ENCODE measurements around the gene FIGN.

The FIGN gene

DNA sequence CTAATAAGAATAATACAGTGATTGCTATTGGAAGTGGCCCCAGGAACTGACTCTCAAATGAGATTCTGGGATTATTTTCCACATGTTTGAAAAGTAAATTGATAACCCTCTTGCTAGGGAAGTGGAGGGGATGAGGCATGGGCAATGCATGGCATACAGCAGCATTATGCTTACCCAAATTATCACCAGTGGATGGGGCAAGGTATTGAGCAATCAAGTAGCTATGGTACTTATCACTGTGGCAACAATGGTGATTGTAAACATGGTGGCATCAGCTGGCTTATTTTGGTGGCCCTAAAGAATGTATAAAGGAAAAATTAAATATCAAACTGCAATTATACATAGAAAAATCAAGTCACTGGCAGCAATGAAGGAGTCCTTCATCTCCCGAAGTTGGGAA, 155.1 kb downstream of the FIGN start:
- FAIRE-seq (no peak), DNase-seq (ENCODE audit: insufficient read length, low spot score) (no peak)
- no peak for TF ChIP-seq CTCF (IDR thresholded peaks at IDR 0.05; ENCODE audit: insufficient read depth, missing control alignments)

GRCh38 chr2:163574309-163574708, 161.5 kb downstream of the FIGN start:
- DNase-seq (ENCODE audit: insufficient read length, low spot score): no peak
- no peak for FAIRE-seq
- no peak for TF ChIP-seq CTCF (IDR thresholded peaks at IDR 0.05; ENCODE audit: insufficient read depth, missing control alignments)

- FAIRE-seq: no peak
- DNase-seq (ENCODE audit: insufficient read length, low spot score): no peak
- no peak for TF ChIP-seq CTCF (IDR thresholded peaks at IDR 0.05; ENCODE audit: insufficient read depth, missing control alignments)
Measured at GRCh38 chr2:163573652-163574051, 162.2 kb downstream of the FIGN start.

DNA sequence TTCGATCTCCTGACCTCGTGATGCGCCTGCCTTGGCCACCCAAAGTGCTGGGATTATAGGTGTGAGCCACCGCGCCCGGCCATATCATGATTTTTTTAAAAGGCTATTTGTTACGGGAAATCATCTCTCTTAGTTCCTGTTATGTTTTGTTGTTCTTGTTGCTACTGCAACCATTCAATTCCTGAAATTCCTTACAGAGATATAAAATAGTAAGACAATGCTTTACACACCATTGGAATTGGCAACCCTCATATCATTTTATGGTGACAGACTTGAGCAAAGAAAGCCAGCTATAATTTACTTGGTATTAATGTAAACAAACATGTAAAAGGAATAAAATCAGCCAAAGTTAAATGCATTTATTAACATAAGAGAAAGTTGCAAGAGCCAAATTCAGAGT, 163.0 kb downstream of the FIGN start:
- FAIRE-seq (no peak), DNase-seq (ENCODE audit: insufficient read length, low spot score) (no peak)
- TF ChIP-seq CTCF (IDR thresholded peaks at IDR 0.05; ENCODE audit: insufficient read depth, missing control alignments): no peak

DNA sequence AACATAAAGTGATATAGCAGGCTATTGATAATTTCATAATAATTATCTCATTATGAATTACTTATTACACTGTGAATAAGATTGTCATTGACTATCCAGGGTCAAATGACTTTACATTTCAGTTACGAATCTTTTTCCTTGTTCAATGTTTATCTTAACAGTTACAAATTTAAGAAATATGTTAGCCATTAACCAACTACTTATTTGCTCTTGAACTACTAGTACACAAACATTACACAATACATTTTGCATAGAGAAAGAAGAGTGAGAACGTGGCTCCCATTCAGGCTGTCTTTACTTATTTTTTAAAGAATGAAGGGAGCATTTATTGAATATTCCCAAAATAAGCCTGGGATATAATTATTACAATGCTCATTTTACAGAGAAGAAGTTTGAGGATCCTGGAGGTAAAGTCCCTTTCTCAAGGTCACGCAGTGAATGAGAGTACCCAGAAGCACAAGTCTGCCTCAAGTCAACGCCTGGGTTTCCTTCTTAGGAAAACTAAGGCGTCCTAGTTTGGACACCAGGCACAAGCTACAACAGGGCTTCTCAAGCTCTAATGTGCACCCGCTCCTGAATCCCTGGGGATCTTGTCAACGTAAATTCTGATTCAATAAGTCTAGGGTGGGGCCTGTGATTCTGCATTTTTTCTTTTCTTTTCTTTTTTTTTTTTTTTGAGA, 164.2 kb downstream of the FIGN start:
- FAIRE-seq: no peak
- no peak for DNase-seq (ENCODE audit: insufficient read length, low spot score)
- TF ChIP-seq CTCF (IDR thresholded peaks at IDR 0.05; ENCODE audit: insufficient read depth, missing control alignments): no peak

DNA sequence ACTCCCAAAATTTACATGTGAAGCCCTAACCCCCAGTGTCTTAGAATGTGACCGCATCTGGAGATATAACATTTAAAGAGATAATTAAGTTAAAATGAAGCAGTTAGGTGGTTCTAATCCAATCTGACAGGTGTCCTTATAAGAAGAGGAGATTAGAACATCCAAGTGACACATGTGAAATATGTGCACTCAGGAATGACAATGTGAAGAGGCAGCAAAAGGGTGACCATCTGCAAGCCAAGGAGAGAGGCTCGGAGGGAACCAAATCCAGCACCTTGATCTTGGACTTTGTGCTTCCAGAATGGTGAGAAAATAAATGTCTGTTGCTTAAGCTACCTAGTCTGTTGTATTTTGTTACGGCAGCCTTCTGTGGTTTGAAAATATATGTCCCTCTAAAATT, 165.4 kb downstream of the FIGN start:
- DNase-seq (ENCODE audit: insufficient read length, low spot score): no peak
- FAIRE-seq: no peak
- TF ChIP-seq CTCF (IDR thresholded peaks at IDR 0.05; ENCODE audit: insufficient read depth, missing control alignments): no peak

GRCh38 chr2:163565192-163565591, 170.6 kb downstream of the FIGN start:
- TF ChIP-seq CTCF (IDR thresholded peaks at IDR 0.05; ENCODE audit: insufficient read depth, missing control alignments): no peak
- FAIRE-seq: no peak
- DNase-seq (ENCODE audit: insufficient read length, low spot score): no peak

All from D721Med (cell line).